ENCODE data around the gene UBE2E3. TPM values are rescaled to one million over a fixed set of nuclear protein-coding genes. Genes with fewer than 3 reads are reported as not detected.

Gene UBE2E3
- total RNA-seq, 1 experiment from 2014 or later = 76.3 TPM

GRCh38 chr2:181007086-181007837, 26.9 kb downstream of the UBE2E3 start:
- H3K36me3 Mint-ChIP-seq = 0 out of 2 replicates have a peak, but pooled peaks cover 4% of the 10 kb centered on the region
- H3K27ac Mint-ChIP-seq = no peak overlapping the region
- ATAC-seq = no peak
- TF ChIP-seq ZBTB21 (CRISPR knock-in tag; IDR thresholded peaks at IDR 0.05; ENCODE audit: borderline replicate concordance) (no peak), GABPB1 (CRISPR knock-in tag; IDR thresholded peaks at IDR 0.05) (no peak), ZMAT4 (CRISPR knock-in tag; IDR thresholded peaks at IDR 0.05) (no peak), RORB (CRISPR knock-in tag; IDR thresholded peaks at IDR 0.05) (no peak), ZBTB43 (CRISPR knock-in tag; IDR thresholded peaks at IDR 0.05) (no peak), ZNF232 (CRISPR knock-in tag; IDR thresholded peaks at IDR 0.05) (no peak), CTCF (IDR thresholded peaks at IDR 0.05) (no peak), AFF4 (CRISPR knock-in tag; IDR thresholded peaks at IDR 0.05; ENCODE audit: borderline replicate concordance) (no peak), ZNF281 (CRISPR knock-in tag; IDR thresholded peaks at IDR 0.05) (no peak), ATF2 (CRISPR knock-in tag; IDR thresholded peaks at IDR 0.05; ENCODE audit: borderline replicate concordance, low read depth) (no peak), SP1 (CRISPR knock-in tag; conservative IDR thresholded peaks at IDR 0.05) (no peak)
- H3K4me1 Mint-ChIP-seq = peaks cover 39% of the 10 kb centered on the region
- H3K9me3 Mint-ChIP-seq = peaks cover 5% of the 10 kb centered on the region
- ChIA-PET CTCF (no interaction called here), POLR2A (no interaction called here)
- no peaks in the 10 kb centered on the region for H3K27me3 Mint-ChIP-seq (ENCODE audit: low read depth)
- H3K4me3 Mint-ChIP-seq = no peak overlapping the region
- no peak for DNase-seq (ENCODE audit: low spot score)

- Mint-ChIP-seq H3K9me3 (peaks cover 5% of the 10 kb centered on the region), H3K36me3 (0 out of 2 replicates have a peak, but pooled peaks cover 4% of the 10 kb centered on the region), H3K4me3 (no peak overlapping the region), H3K4me1 (peaks cover 40% of the 10 kb centered on the region), H3K27ac (peak overlapping the region; percentile 10), H3K27me3 (ENCODE audit: low read depth) (no peaks in the 10 kb centered on the region)
- POLR2A ChIA-PET = no interaction called here
- CTCF ChIA-PET = no interaction called here
- TF ChIP-seq ZNF121 (CRISPR knock-in tag; IDR thresholded peaks at IDR 0.05) (no peak), CREB1 (CRISPR knock-in tag; IDR thresholded peaks at IDR 0.05) (no peak), ZNF423 (CRISPR knock-in tag; IDR thresholded peaks at IDR 0.05) (no peak)
- no peak for DNase-seq (ENCODE audit: low spot score)
- peak; percentile 85 for ATAC-seq
Observed at GRCh38 chr2:181008407-181008806, 28.0 kb downstream of the UBE2E3 start.
